Neural crest cell (in vitro differentiated cells): ENCODE data around the gene CNP. TPM values are rescaled to one million over a fixed set of nuclear protein-coding genes. Genes with fewer than 3 reads are reported as not detected.

Source experiments
- DNase-seq: peaks from one replicate; pipeline ENCODE4 v3.0.0; 2021; ENCODE audit warnings: low read depth, mixed read lengths, low spot score
- H3K27ac Mint-ChIP-seq: one replicate; pipeline ENCODE4 v1.8.0; 2021; ENCODE audit warnings: mild to moderate bottlenecking, mixed read lengths; ENCODE audit not compliant: unreplicated experiment
- H3K27me3 Mint-ChIP-seq: 2 replicates; pipeline ENCODE4 v1.8.0; 2021; ENCODE audit warnings: low read depth, mild to moderate bottlenecking, mixed read lengths
- H3K36me3 Mint-ChIP-seq: 2 replicates; pipeline ENCODE4 v1.8.0; 2021; ENCODE audit warnings: low read depth, mild to moderate bottlenecking, mixed read lengths
- H3K4me1 Mint-ChIP-seq: 2 replicates; pipeline ENCODE4 v1.8.0; 2021; ENCODE audit warnings: mixed read lengths
- H3K4me3 Mint-ChIP-seq: one replicate; pipeline ENCODE4 v1.8.0; 2021; ENCODE audit warnings: mild to moderate bottlenecking, mixed read lengths
- H3K9me3 Mint-ChIP-seq: 2 replicates; pipeline ENCODE4 v1.8.0; 2021; ENCODE audit warnings: mixed read lengths
- total RNA-seq: library from RNA; stranded (reverse); gene quantifications from 2 replicates; pipeline ENCODE4 v1.2.1, GENCODE V29; 2021
- TF ChIP-seq, protein P1 (sequence below): fragments of 200-600 bp; sonication (generic); conservative IDR thresholded peaks from 2 replicates; pipeline ENCODE4 v1.5.0; 2021; ENCODE audit warnings: antibody characterized with exemption, mild to moderate bottlenecking

The CNP gene
- total RNA-seq, 1 donor from 2014 or later, result 213 TPM

DNA sequence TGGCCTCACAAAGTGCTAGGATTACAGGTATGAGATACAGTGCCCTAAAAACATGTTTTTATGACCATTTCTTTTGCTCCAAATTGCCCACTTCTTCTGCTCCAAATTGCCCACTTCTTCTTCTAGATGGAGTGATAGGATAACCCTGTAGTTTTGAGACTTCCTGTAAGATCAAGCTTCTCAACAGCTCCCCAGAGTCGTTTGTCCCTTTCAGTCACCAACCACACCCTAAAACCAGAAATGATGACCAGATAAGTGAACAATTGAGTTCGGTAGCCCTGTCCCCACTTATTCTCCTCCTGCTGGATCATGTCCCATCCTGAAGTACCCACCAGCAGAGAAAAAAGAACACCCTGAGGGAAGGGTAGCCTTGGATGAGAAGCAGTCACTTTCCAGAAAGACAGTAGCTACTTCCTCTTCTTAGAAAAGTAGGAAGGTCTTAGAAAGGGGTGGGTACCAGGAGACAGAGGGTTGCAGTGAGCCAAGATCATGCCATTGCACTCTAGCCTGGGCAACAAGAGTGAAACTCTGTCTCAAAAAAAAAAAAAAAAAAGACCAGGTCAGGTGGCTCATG lies 33.7 kb upstream of the CNP start:
- no peaks in the 10 kb centered on the region for H3K27me3 Mint-ChIP-seq
- H3K4me1 Mint-ChIP-seq, result peaks cover 29% of the 10 kb centered on the region
- H3K4me3 Mint-ChIP-seq, result peak overlapping the region; percentile 33

GRCh38 chr17:41935641-41936040 lies 31.0 kb upstream of the CNP start:
- H3K27ac Mint-ChIP-seq, result no peak overlapping the region
- no peaks in the 10 kb centered on the region for H3K27me3 Mint-ChIP-seq
- H3K4me3 Mint-ChIP-seq, result no peak overlapping the region

More for the DNA sequence above, 33.7 kb upstream of the CNP start:
- Mint-ChIP-seq H3K9me3 (no peaks in the 10 kb centered on the region), H3K27ac (peak overlapping the region; percentile 37), H3K36me3 (no peaks in the 10 kb centered on the region)
- TF ChIP-seq, protein P1, sequence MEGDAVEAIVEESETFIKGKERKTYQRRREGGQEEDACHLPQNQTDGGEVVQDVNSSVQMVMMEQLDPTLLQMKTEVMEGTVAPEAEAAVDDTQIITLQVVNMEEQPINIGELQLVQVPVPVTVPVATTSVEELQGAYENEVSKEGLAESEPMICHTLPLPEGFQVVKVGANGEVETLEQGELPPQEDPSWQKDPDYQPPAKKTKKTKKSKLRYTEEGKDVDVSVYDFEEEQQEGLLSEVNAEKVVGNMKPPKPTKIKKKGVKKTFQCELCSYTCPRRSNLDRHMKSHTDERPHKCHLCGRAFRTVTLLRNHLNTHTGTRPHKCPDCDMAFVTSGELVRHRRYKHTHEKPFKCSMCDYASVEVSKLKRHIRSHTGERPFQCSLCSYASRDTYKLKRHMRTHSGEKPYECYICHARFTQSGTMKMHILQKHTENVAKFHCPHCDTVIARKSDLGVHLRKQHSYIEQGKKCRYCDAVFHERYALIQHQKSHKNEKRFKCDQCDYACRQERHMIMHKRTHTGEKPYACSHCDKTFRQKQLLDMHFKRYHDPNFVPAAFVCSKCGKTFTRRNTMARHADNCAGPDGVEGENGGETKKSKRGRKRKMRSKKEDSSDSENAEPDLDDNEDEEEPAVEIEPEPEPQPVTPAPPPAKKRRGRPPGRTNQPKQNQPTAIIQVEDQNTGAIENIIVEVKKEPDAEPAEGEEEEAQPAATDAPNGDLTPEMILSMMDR, result no peak
- DNase-seq, result no peak

GRCh38 chr17:41937970-41938954 lies 28.3 kb upstream of the CNP start:
- Mint-ChIP-seq H3K9me3 (no peaks in the 10 kb centered on the region), H3K36me3 (no peaks in the 10 kb centered on the region), H3K4me3 (no peak overlapping the region), H3K4me1 (peaks cover 5% of the 10 kb centered on the region), H3K27ac (no peak overlapping the region), H3K27me3 (no peaks in the 10 kb centered on the region)
- no peak for DNase-seq
- TF ChIP-seq, protein P1, result no peak

More at GRCh38 chr17:41935641-41936040, 31.0 kb upstream of the CNP start:
- TF ChIP-seq, protein P1, result no peak
- no peak for DNase-seq
- Mint-ChIP-seq H3K4me1 (peaks cover 14% of the 10 kb centered on the region), H3K9me3 (no peaks in the 10 kb centered on the region), H3K36me3 (no peaks in the 10 kb centered on the region)

- Mint-ChIP-seq H3K36me3 (no peaks in the 10 kb centered on the region), H3K27ac (no peak overlapping the region), H3K4me3 (no peak overlapping the region), H3K4me1 (peaks cover 5% of the 10 kb centered on the region), H3K27me3 (no peaks in the 10 kb centered on the region), H3K9me3 (no peaks in the 10 kb centered on the region)
- DNase-seq, result no peak
- TF ChIP-seq, protein P1, result no peak
Observed at GRCh38 chr17:41939044-41939692, 27.4 kb upstream of the CNP start.

GRCh38 chr17:41939693-41940090 lies 26.9 kb upstream of the CNP start:
- Mint-ChIP-seq H3K4me1 (peaks cover 5% of the 10 kb centered on the region), H3K27me3 (no peaks in the 10 kb centered on the region), H3K27ac (no peak overlapping the region), H3K4me3 (no peak overlapping the region), H3K9me3 (no peaks in the 10 kb centered on the region), H3K36me3 (no peaks in the 10 kb centered on the region)
- no peak for DNase-seq
- TF ChIP-seq, protein P1, result no peak
